ENCODE results near the gene METTL16. TPM values are rescaled to one million over a fixed set of nuclear protein-coding genes. Genes with fewer than 3 reads are reported as not detected.
"Not testable (repeated sequence)": the region's sequence is repeated elsewhere in the genome, so short reads cannot be mapped to it uniquely, and the experiment has no call there.

METTL16 gene
- total RNA-seq: 25.8 TPM
- long read RNA-seq, full-length matches to known transcripts: 5 of 13 reads
- long read RNA-seq, partial matches to known transcripts: 4 of 13 reads
- long read RNA-seq, other reads (novel, unspliced or antisense): 4 of 13 reads

- intact Hi-C loops (cut with DNase I): loop anchor here (5.0 kb wide), 1 partner anchor 81 kb away; the partner anchor contains the start of gene PAFAH1B1
- peak; percentile 98 for DNase-seq (ENCODE audit: low spot score)
Measured at GRCh38 chr17:2511462-2512369, at the start of gene METTL16. TSS of gene METTL16 (minus strand) at chr17:2511888. CDS start at chr17:2502331, 9,557 bp downstream.

GRCh38 chr17:2560658-2561057 lies 49.0 kb upstream of the METTL16 start:
- intact Hi-C loops (cut with DNase I): no loop called here

GRCh38 chr17:2551928-2552327 lies 40.2 kb upstream of the METTL16 start:
- no peak for DNase-seq (ENCODE audit: low spot score)
- intact Hi-C loops (cut with DNase I): no loop called here

More at GRCh38 chr17:2560658-2561057, 49.0 kb upstream of the METTL16 start:
- no peak for DNase-seq (ENCODE audit: low spot score)

GRCh38 chr17:2551493-2551892 lies 39.8 kb upstream of the METTL16 start:
- intact Hi-C loops (cut with DNase I): no loop called here

GRCh38 chr17:2549392-2550211 lies 37.9 kb upstream of the METTL16 start:
- intact Hi-C loops (cut with DNase I): no loop called here

More at GRCh38 chr17:2551493-2551892, 39.8 kb upstream of the METTL16 start:
- no peak for DNase-seq (ENCODE audit: low spot score)

GRCh38 chr17:2548026-2548425 lies 36.3 kb upstream of the METTL16 start:
- intact Hi-C loops (cut with DNase I); DNase-seq (ENCODE audit: low spot score): not testable (repeated sequence)

More at GRCh38 chr17:2549392-2550211, 37.9 kb upstream of the METTL16 start:
- no peak for DNase-seq (ENCODE audit: low spot score)

- DNase-seq (ENCODE audit: low spot score): no peak
- intact Hi-C loops (cut with DNase I): no loop called here
Measured at GRCh38 chr17:2547176-2547575, 35.5 kb upstream of the METTL16 start.

- DNase-seq (ENCODE audit: low spot score): no peak
- intact Hi-C loops (cut with DNase I): no loop called here
Measured at GRCh38 chr17:2545393-2545792, 33.7 kb upstream of the METTL16 start.

- intact Hi-C loops (cut with DNase I): no loop called here
- no peak for DNase-seq (ENCODE audit: low spot score)
Measured at GRCh38 chr17:2542456-2542855, 30.8 kb upstream of the METTL16 start.

- intact Hi-C loops (cut with DNase I): no loop called here
- DNase-seq (ENCODE audit: low spot score): no peak
Measured at GRCh38 chr17:2542056-2542455, 30.4 kb upstream of the METTL16 start.

- intact Hi-C loops (cut with DNase I); DNase-seq (ENCODE audit: low spot score): not testable (repeated sequence)
Measured at GRCh38 chr17:2537579-2537978, 25.9 kb upstream of the METTL16 start.

GRCh38 chr17:2532146-2532720 lies 20.5 kb upstream of the METTL16 start:
- intact Hi-C loops (cut with DNase I): no loop called here
- no peak for DNase-seq (ENCODE audit: low spot score)

- intact Hi-C loops (cut with DNase I); DNase-seq (ENCODE audit: low spot score): not testable (repeated sequence)
Measured at GRCh38 chr17:2531243-2531954, 19.7 kb upstream of the METTL16 start.

GRCh38 chr17:2521775-2522410 lies 10.2 kb upstream of the METTL16 start:
- intact Hi-C loops (cut with DNase I): loop anchor here (10.0 kb wide), 1 partner anchor 153 kb away; no protein-coding TSS in a partner anchor
- DNase-seq (ENCODE audit: low spot score): not testable (repeated sequence)

- DNase-seq (ENCODE audit: low spot score): no peak
- intact Hi-C loops (cut with DNase I): loop anchor here (10.0 kb wide), 1 partner anchor 154 kb away; no protein-coding TSS in a partner anchor
Measured at GRCh38 chr17:2521257-2521656, 9.6 kb upstream of the METTL16 start.

GRCh38 chr17:2517539-2517938 lies 5.9 kb upstream of the METTL16 start:
- intact Hi-C loops (cut with DNase I): no loop called here
- peak; percentile 63 for DNase-seq (ENCODE audit: low spot score)

- intact Hi-C loops (cut with DNase I): loop anchor here (5.0 kb wide), 1 partner anchor 81 kb away; the partner anchor contains the start of gene PAFAH1B1
- DNase-seq (ENCODE audit: low spot score): no peak
Measured at GRCh38 chr17:2511138-2511461, 588 bp downstream of the METTL16 start.

GRCh38 chr17:2510559-2510958 lies 1.1 kb downstream of the METTL16 start:
- no peak for DNase-seq (ENCODE audit: low spot score)
- intact Hi-C loops (cut with DNase I): loop anchor here (5.0 kb wide), 1 partner anchor 82 kb away; the partner anchor contains the start of gene PAFAH1B1

Data from cardiac septum (tissue), 1 donor.